Gastrocnemius medialis (tissue), 4 donors: ENCODE data around the gene UPK1A. TPM values are rescaled to one million over a fixed set of nuclear protein-coding genes. Genes with fewer than 3 reads are reported as not detected.

ENCODE experiments used
- ATAC-seq, 2 donors: fragments of 150-250 bp; one replicate each; pipeline ENCODE4 v1.9.1; 2016
- DNase-seq, 2 donors: peaks; one replicate each; pipeline ENCODE4 v3.0.0-alpha.2; 2019
- H3K27ac ChIP-seq, 4 donors: fragments of 200-600 bp; sonication (generic); 1 replicate in 1 of 4; 2 replicates in 3 of 4; pipeline ENCODE4 v1.5.1; 2016 to 2018; ENCODE audit warnings: mild to moderate bottlenecking in 2 of 4, moderate library complexity in 1 of 4
- H3K27me3 ChIP-seq, 3 donors: fragments of 200-600 bp; sonication (generic) in 2 of 3; 1 replicate in 1 of 3; 2 replicates in 2 of 3; pipeline versions ENCODE4 v1.5.1 to v1.6.0; 2016 to 2019; ENCODE audit warnings: mild to moderate bottlenecking in 1 of 3, moderate library complexity in 1 of 3
- H3K36me3 ChIP-seq, 2 donors: fragments of 200-600 bp; sonication (generic) in 1 of 2; one replicate each; pipeline ENCODE4 v1.5.1; 2017 to 2018
- H3K4me1 ChIP-seq, 2 donors: fragments of 200-600 bp; sonication (generic) in 1 of 2; one replicate each; pipeline ENCODE4 v1.5.1; 2016 to 2017; ENCODE audit warnings: mild to moderate bottlenecking in 2 of 2
- H3K4me3 ChIP-seq, 4 donors: fragments of 200-600 bp; sonication (generic) in 3 of 4; 1 replicate in 1 of 4; 2 replicates in 3 of 4; pipeline ENCODE4 v1.5.1; 2016 to 2019; ENCODE audit warnings: mild to moderate bottlenecking in 2 of 4
- H3K9me3 ChIP-seq, 3 donors: fragments of 200-600 bp; sonication (generic) in 2 of 3; 1 replicate in 1 of 3; 2 replicates in 2 of 3; pipeline ENCODE4 v1.5.1; 2016 to 2019
- POLR2A ChIP-seq, 2 donors: fragments of 450-650 bp; IDR thresholded peaks; one replicate each; pipeline ENCODE4 v1.6.1; 2017; ENCODE audit warnings: antibody characterized with exemption in 2 of 2, mild to moderate bottlenecking in 2 of 2, moderate library complexity in 2 of 2
- in situ Hi-C, 4 donors: fragments of 200-750 bp; cut with MboI; loops; one replicate each; pipeline versions ENCODE4 v1.15.0 to v1.8.0; 2017; ENCODE audit warnings: low sequenced_read_pairs in 4 of 4
- intact Hi-C: fragments of 100-400 bp; cut with DNase I; formaldehyde crosslinking; loops from one replicate; pipeline ENCODE4 v1.15.1; 2023; ENCODE audit warnings: low total_unique reads
- total RNA-seq, 4 donors: library from RNA; depleted of rRNA; stranded (reverse); fragments of >200 nt; gene quantifications; one replicate each; pipeline versions ENCODE4 v1.1.0 to v1.2.3, GENCODE V29; 2016
- TF ChIP-seq, protein P1 (sequence below), 5 experiments: fragments of 450-650 bp in 3 of 5; fragments of 200-600 bp in 2 of 5; sonication (generic) in 2 of 5; IDR thresholded peaks in 4 of 5; conservative IDR thresholded peaks in 1 of 5; 1 replicate in 4 of 5; 2 replicates in 1 of 5; pipeline ENCODE4 v1.5.1; 2016 to 2019; ENCODE audit warnings: antibody characterized with exemption in 5 of 5, mild to moderate bottlenecking in 3 of 5, moderate library complexity in 3 of 5

UPK1A gene
- total RNA-seq, 4 donors from 2014 or later: not detected

DNA sequence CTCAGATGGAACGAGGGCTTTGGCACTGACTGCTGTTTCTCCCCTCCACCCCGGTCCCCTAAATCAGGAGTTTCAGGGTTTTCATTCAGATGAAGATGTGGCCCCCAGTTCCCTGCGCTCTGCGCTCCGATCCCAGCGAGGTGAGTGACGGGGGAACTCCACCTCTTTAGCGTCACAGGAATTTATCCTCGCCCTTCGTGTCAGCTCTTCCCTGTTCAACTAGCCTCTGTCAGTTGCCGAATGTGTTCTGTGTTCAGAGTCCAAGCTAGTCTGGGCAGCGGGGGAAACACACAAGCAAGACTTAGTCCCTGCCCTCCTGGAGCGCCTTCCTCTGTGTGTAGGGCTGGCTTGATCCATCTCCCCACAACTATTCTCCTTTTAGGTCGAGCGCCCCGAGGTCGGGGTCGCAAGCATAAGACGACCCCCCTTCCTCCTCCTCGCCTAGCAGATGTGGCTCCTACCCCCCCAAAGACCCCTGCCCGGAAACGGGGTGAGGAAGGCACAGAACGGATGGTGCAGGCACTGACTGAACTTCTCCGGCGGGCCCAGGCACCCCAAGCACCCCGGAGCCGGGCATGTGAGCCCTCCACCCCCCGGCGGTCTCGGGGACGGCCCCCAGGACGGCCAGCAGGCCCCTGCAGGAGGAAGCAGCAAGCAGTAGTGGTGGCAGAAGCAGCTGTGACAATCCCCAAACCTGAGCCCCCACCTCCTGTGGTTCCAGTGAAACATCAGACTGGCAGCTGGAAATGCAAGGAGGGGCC, 53.3 kb downstream of the UPK1A start:
- in situ Hi-C loops: loop anchor here in 3 of 4 donors (10.0 to 25.0 kb wide), 3 partner anchors 175 to 215 kb away; partner anchors contain the start of genes TMEM147 (in 2 of the 3), GAPDHS (in 1 of the 3), LRFN3 (in 1 of the 3) and SBSN (in 1 of the 3)
- TF ChIP-seq, protein P1, sequence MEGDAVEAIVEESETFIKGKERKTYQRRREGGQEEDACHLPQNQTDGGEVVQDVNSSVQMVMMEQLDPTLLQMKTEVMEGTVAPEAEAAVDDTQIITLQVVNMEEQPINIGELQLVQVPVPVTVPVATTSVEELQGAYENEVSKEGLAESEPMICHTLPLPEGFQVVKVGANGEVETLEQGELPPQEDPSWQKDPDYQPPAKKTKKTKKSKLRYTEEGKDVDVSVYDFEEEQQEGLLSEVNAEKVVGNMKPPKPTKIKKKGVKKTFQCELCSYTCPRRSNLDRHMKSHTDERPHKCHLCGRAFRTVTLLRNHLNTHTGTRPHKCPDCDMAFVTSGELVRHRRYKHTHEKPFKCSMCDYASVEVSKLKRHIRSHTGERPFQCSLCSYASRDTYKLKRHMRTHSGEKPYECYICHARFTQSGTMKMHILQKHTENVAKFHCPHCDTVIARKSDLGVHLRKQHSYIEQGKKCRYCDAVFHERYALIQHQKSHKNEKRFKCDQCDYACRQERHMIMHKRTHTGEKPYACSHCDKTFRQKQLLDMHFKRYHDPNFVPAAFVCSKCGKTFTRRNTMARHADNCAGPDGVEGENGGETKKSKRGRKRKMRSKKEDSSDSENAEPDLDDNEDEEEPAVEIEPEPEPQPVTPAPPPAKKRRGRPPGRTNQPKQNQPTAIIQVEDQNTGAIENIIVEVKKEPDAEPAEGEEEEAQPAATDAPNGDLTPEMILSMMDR (IDR thresholded peaks at IDR 0.05 in 4 of 5, conservative IDR thresholded peaks at IDR 0.05 in 1 of 5): no peak
- TF ChIP-seq POLR2A (IDR thresholded peaks at IDR 0.05): no peak
- Histone ChIP-seq H3K27me3 (no peaks in the 10 kb centered on the region), H3K4me1 (peaks cover 21 to 25% of the 10 kb centered on the region in 2 donors), H3K9me3 (no peaks in the 10 kb centered on the region), H3K4me3 (peak overlapping the region in 3 of 4 donors; percentile 76 to 99 (median 76)), H3K36me3 (peaks cover 6 to 46% of the 10 kb centered on the region in 2 donors), H3K27ac (peak overlapping the region; percentile 88 to 92 (median 90))
- DNase-seq (no peak), ATAC-seq (no peak)
- intact Hi-C loops: no loop called here

DNA sequence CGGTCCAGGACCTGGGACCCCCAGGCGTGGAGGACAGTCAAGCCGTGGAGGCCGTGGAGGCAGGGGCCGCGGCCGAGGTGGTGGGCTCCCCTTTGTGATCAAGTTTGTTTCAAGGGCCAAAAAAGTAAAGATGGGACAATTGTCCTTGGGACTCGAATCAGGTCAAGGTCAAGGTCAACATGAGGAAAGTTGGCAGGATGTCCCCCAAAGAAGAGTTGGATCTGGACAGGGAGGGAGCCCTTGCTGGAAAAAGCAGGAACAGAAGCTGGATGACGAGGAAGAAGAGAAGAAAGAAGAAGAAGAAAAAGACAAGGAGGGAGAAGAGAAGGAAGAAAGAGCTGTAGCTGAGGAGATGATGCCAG, 53.8 kb downstream of the UPK1A start:
- intact Hi-C loops (no loop called here), in situ Hi-C loops (loop anchor here in 1 of 4 donors (25.0 kb wide), 1 partner anchor 183 kb away; the partner anchor contains the start of genes GAPDHS, SBSN and TMEM147)
- DNase-seq: no peak
- no peak for ATAC-seq
- Histone ChIP-seq H3K9me3 (no peaks in the 10 kb centered on the region), H3K27ac (peak overlapping the region in 2 of 4 donors; percentile 10 to 92), H3K27me3 (no peaks in the 10 kb centered on the region), H3K4me3 (no peak overlapping the region), H3K36me3 (peaks cover 6 to 52% of the 10 kb centered on the region in 2 donors), H3K4me1 (peaks cover 21 to 25% of the 10 kb centered on the region in 2 donors)
- TF ChIP-seq POLR2A (IDR thresholded peaks at IDR 0.05): no peak
- TF ChIP-seq, protein P1 (IDR thresholded peaks at IDR 0.05 in 4 of 5, conservative IDR thresholded peaks at IDR 0.05 in 1 of 5): no peak

DNA sequence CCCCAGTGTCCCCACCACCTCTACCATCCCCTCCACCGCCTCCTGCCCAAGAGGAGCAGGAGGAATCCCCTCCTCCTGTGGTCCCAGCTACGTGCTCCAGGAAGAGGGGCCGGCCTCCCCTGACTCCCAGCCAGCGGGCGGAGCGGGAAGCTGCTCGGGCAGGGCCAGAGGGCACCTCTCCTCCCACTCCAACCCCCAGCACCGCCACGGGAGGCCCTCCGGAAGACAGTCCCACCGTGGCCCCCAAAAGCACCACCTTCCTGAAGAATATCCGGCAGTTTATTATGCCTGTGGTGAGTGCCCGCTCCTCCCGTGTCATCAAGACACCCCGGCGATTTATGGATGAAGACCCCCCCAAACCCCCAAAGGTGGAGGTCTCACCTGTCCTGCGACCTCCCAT, 54.3 kb downstream of the UPK1A start:
- intact Hi-C loops: no loop called here
- DNase-seq (no peak), ATAC-seq (no peak)
- Histone ChIP-seq H3K27ac (no peak overlapping the region), H3K4me3 (no peak overlapping the region), H3K27me3 (no peaks in the 10 kb centered on the region), H3K4me1 (peaks cover 19 to 20% of the 10 kb centered on the region in 2 donors), H3K36me3 (peaks cover 7 to 57% of the 10 kb centered on the region in 2 donors), H3K9me3 (no peaks in the 10 kb centered on the region)
- in situ Hi-C loops: loop anchor here in 1 of 4 donors (25.0 kb wide), 1 partner anchor 183 kb away; the partner anchor contains the start of genes GAPDHS, SBSN and TMEM147
- TF ChIP-seq POLR2A (IDR thresholded peaks at IDR 0.05): no peak
- TF ChIP-seq, protein P1 (IDR thresholded peaks at IDR 0.05 in 4 of 5, conservative IDR thresholded peaks at IDR 0.05 in 1 of 5): no peak

DNA sequence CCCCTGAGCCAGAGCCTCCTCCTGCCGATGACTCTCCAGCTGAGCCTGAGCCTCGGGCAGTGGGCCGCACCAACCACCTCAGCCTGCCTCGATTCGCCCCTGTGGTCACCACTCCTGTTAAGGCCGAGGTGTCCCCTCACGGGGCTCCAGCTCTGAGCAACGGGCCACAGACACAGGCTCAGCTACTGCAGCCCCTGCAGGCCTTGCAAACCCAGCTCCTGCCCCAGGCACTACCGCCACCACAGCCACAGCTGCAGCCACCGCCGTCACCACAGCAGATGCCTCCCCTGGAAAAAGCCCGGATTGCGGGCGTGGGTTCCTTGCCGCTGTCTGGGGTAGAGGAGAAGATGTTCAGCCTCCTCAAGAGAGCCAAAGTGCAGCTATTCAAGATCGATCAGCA, 55.1 kb downstream of the UPK1A start:
- intact Hi-C loops: no loop called here
- Histone ChIP-seq H3K9me3 (no peaks in the 10 kb centered on the region), H3K4me1 (peaks cover 14% of the 10 kb centered on the region in 2 donors), H3K4me3 (no peak overlapping the region), H3K27ac (no peak overlapping the region), H3K36me3 (peaks cover 10 to 64% of the 10 kb centered on the region in 2 donors), H3K27me3 (no peaks in the 10 kb centered on the region)
- ATAC-seq (no peak), DNase-seq (no peak)
- in situ Hi-C loops: loop anchor here in 1 of 4 donors (25.0 kb wide), 1 partner anchor 184 kb away; the partner anchor contains the start of genes GAPDHS, SBSN and TMEM147
- TF ChIP-seq POLR2A (IDR thresholded peaks at IDR 0.05): no peak
- TF ChIP-seq, protein P1 (IDR thresholded peaks at IDR 0.05 in 4 of 5, conservative IDR thresholded peaks at IDR 0.05 in 1 of 5): no peak
